ENCODE results near the gene TMEM165. TPM values are rescaled to one million over a fixed set of nuclear protein-coding genes. Genes with fewer than 3 reads are reported as not detected.

The TMEM165 gene
- polyA plus RNA-seq, 3 donors: 72.2 to 91.2 (median 79.3) TPM

GRCh38 chr4:55393461-55394320 is 2.1 kb upstream of the TMEM165 start:
- DNase-seq (ENCODE audit: extremely low read depth in 1 of 11, low read depth in 9 of 11, low spot score in 4 of 11): no peak

- DNase-seq (ENCODE audit: extremely low read depth in 1 of 11, low read depth in 9 of 11, low spot score in 4 of 11): no peak
These were observed 584 bp upstream of the TMEM165 start for GRCh38 chr4:55395218-55395528.

GRCh38 chr4:55396308-55397125 is 760 bp downstream of the TMEM165 start:
- peak in 8 of 11 donors; percentile 38 to 68 (median 52) for DNase-seq (ENCODE audit: extremely low read depth in 1 of 11, low read depth in 9 of 11, low spot score in 4 of 11)

- DNase-seq (ENCODE audit: extremely low read depth in 1 of 11, low read depth in 9 of 11, low spot score in 4 of 11): no peak
These were observed 1.3 kb downstream of the TMEM165 start for GRCh38 chr4:55397126-55397436.

- no peak for DNase-seq (ENCODE audit: extremely low read depth in 1 of 11, low read depth in 9 of 11, low spot score in 4 of 11)
These were observed 2.0 kb downstream of the TMEM165 start for GRCh38 chr4:55397520-55398321.

- no peak for DNase-seq (ENCODE audit: extremely low read depth in 1 of 11, low read depth in 9 of 11, low spot score in 4 of 11)
These were observed 2.7 kb downstream of the TMEM165 start for GRCh38 chr4:55398461-55398860.

GRCh38 chr4:55398966-55399365 is 3.2 kb downstream of the TMEM165 start:
- DNase-seq (ENCODE audit: extremely low read depth in 1 of 11, low read depth in 9 of 11, low spot score in 4 of 11): no peak

GRCh38 chr4:55399581-55399980 is 3.8 kb downstream of the TMEM165 start:
- DNase-seq (ENCODE audit: extremely low read depth in 1 of 11, low read depth in 9 of 11, low spot score in 4 of 11): no peak

- no peak for DNase-seq (ENCODE audit: extremely low read depth in 1 of 11, low read depth in 9 of 11, low spot score in 4 of 11)
These were observed 9.3 kb downstream of the TMEM165 start for GRCh38 chr4:55405073-55405472.

GRCh38 chr4:55406545-55406944 is 10.8 kb downstream of the TMEM165 start:
- no peak for DNase-seq (ENCODE audit: extremely low read depth in 1 of 11, low read depth in 9 of 11, low spot score in 4 of 11)

GRCh38 chr4:55407119-55407518 is 11.4 kb downstream of the TMEM165 start:
- DNase-seq (ENCODE audit: extremely low read depth in 1 of 11, low read depth in 9 of 11, low spot score in 4 of 11): no peak

GRCh38 chr4:55407764-55408163 is 12.0 kb downstream of the TMEM165 start:
- DNase-seq (ENCODE audit: extremely low read depth in 1 of 11, low read depth in 9 of 11, low spot score in 4 of 11): no peak

- DNase-seq (ENCODE audit: extremely low read depth in 1 of 11, low read depth in 9 of 11, low spot score in 4 of 11): no peak
These were observed 13.9 kb downstream of the TMEM165 start for GRCh38 chr4:55409468-55410171.

- DNase-seq (ENCODE audit: extremely low read depth in 1 of 11, low read depth in 9 of 11, low spot score in 4 of 11): no peak
These were observed 14.7 kb downstream of the TMEM165 start for GRCh38 chr4:55410431-55410830.

GRCh38 chr4:55411621-55412020 is 15.9 kb downstream of the TMEM165 start:
- DNase-seq (ENCODE audit: extremely low read depth in 1 of 11, low read depth in 9 of 11, low spot score in 4 of 11): no peak

GRCh38 chr4:55416176-55416575 is 20.4 kb downstream of the TMEM165 start:
- DNase-seq (ENCODE audit: extremely low read depth in 1 of 11, low read depth in 9 of 11, low spot score in 4 of 11): no peak

- DNase-seq (ENCODE audit: extremely low read depth in 1 of 11, low read depth in 9 of 11, low spot score in 4 of 11): no peak
These were observed 29.0 kb downstream of the TMEM165 start for GRCh38 chr4:55424791-55425190.

GRCh38 chr4:55431710-55432336 is 36.1 kb downstream of the TMEM165 start:
- no peak for DNase-seq (ENCODE audit: extremely low read depth in 1 of 11, low read depth in 9 of 11, low spot score in 4 of 11)
